PFSK-1 (cell line): ENCODE measurements around the gene SLC2A1.

Experiments used
- POLR2AphosphoS5 ChIP-seq: IDR thresholded peaks from 2 replicates; pipeline ENCODE4 v1.6.1; 2012; ENCODE audit warnings: low read depth, mild to moderate bottlenecking, control low read depth, low read length, moderate library complexity
- SIN3A ChIP-seq: IDR thresholded peaks from 2 replicates; pipeline ENCODE4 v1.6.1; 2012; ENCODE audit warnings: mild to moderate bottlenecking, low read length, moderate library complexity, borderline replicate concordance; ENCODE audit not compliant: insufficient read depth
- TAF1 ChIP-seq: IDR thresholded peaks from 2 replicates; pipeline ENCODE4 v1.6.1; 2012; ENCODE audit warnings: low read length, control low read depth, borderline replicate concordance; ENCODE audit not compliant: insufficient read depth

DNA sequence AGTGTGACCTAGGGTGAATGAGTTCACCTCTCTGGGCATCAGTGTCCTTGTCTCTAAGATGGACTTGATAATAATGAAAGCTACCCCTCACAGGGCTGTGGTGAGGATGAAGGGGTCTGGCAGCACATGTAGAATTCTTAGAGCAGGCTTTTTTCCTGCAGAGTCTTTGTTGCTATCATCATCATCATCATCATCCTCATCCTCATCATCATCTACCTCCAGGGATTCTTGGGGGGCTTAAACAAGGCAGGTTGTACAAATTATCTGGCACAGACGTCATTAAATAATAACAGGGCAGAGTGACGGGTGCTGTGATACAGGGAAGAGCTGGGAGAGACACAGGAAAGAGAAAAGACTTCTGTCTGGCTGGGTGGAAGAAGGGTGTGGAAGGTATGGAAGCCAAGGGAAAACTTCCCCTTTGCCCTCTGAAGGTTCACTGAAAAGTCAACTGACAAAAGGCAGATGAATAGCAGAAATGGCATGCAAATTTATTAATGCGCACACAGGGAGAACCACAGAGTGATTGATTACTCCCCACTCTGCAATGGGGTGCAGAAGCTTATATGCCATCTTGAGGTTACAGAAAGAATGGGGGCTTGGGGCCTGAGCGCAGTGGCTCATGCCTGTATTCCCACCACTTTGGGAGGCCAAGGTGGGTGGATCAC, 17.0 kb upstream of the SLC2A1 start:
- TF ChIP-seq TAF1 (no peak), POLR2AphosphoS5 (no peak), SIN3A (no peak)
